Peyer's patch (tissue), 4 donors: ENCODE results near the gene BAD.

Experiments used
- CTCF ChIP-seq, 6 experiments: fragments of 450-650 bp in 4 of 6; fragments of 200-600 bp in 2 of 6; sonication (generic) in 1 of 6; IDR thresholded peaks; one replicate each; pipeline ENCODE4 v1.5.1; 2017 to 2019; ENCODE audit warnings: antibody characterized with exemption in 6 of 6, mild to moderate bottlenecking in 3 of 6, moderate library complexity in 1 of 6
- POLR2A ChIP-seq, 2 donors: fragments of 450-650 bp; IDR thresholded peaks; one replicate each; pipeline ENCODE4 v1.5.1; 2017; ENCODE audit warnings: antibody characterized with exemption in 2 of 2, mild to moderate bottlenecking in 2 of 2, moderate library complexity in 2 of 2

- no peak for TF ChIP-seq CTCF (IDR thresholded peaks at IDR 0.05)
- no peak for TF ChIP-seq POLR2A (IDR thresholded peaks at IDR 0.05)
Measured at GRCh38 chr11:64224891-64225607, 59.4 kb downstream of the BAD start.
